ENCODE results near the gene PRKCI.
A peak's percentile ranks its signal among the peaks of the same experiment; 100 is the strongest.
"Not testable (repeated sequence)": the region's sequence is repeated elsewhere in the genome, so short reads cannot be mapped to it uniquely, and the experiment has no call there.

The PRKCI gene

GRCh38 chr3:170222647-170223541 is 670 bp downstream of the PRKCI start:
- peak; percentile 42 for DNase-seq (ENCODE audit: low spot score)

- no peak for DNase-seq (ENCODE audit: low spot score)
These were observed 2.9 kb downstream of the PRKCI start for GRCh38 chr3:170225166-170225565.

- DNase-seq (ENCODE audit: low spot score) = no peak
These were observed 4.3 kb downstream of the PRKCI start for GRCh38 chr3:170226426-170226960.

- DNase-seq (ENCODE audit: low spot score) = no peak
These were observed 6.0 kb downstream of the PRKCI start for GRCh38 chr3:170228093-170228766.

- DNase-seq (ENCODE audit: low spot score) = no peak
These were observed 10.0 kb downstream of the PRKCI start for GRCh38 chr3:170232266-170232665.

GRCh38 chr3:170233530-170233929 is 11.3 kb downstream of the PRKCI start:
- DNase-seq (ENCODE audit: low spot score) = no peak

GRCh38 chr3:170240142-170240541 is 17.9 kb downstream of the PRKCI start:
- no peak for DNase-seq (ENCODE audit: low spot score)

- no peak for DNase-seq (ENCODE audit: low spot score)
These were observed 18.4 kb downstream of the PRKCI start for GRCh38 chr3:170240671-170241070.

GRCh38 chr3:170244576-170244975 is 22.4 kb downstream of the PRKCI start:
- DNase-seq (ENCODE audit: low spot score) = no peak

- no peak for DNase-seq (ENCODE audit: low spot score)
These were observed 25.7 kb downstream of the PRKCI start for GRCh38 chr3:170247875-170248274.

GRCh38 chr3:170256597-170256996 is 34.4 kb downstream of the PRKCI start:
- no peak for DNase-seq (ENCODE audit: low spot score)

- no peak for DNase-seq (ENCODE audit: low spot score)
These were observed 34.9 kb downstream of the PRKCI start for GRCh38 chr3:170257145-170257544.

- DNase-seq (ENCODE audit: low spot score) = no peak
These were observed 35.9 kb downstream of the PRKCI start for GRCh38 chr3:170258105-170258487.

- DNase-seq (ENCODE audit: low spot score) = no peak
These were observed 37.7 kb downstream of the PRKCI start for GRCh38 chr3:170259907-170260306.

GRCh38 chr3:170267793-170268192 is 45.6 kb downstream of the PRKCI start:
- DNase-seq (ENCODE audit: low spot score) = no peak

- not testable (repeated sequence) for DNase-seq (ENCODE audit: low spot score)
These were observed 47.5 kb downstream of the PRKCI start for GRCh38 chr3:170269673-170270254.

- DNase-seq (ENCODE audit: low spot score) = no peak
These were observed 48.2 kb downstream of the PRKCI start for GRCh38 chr3:170270282-170270881.

- DNase-seq (ENCODE audit: low spot score) = no peak
These were observed 52.4 kb downstream of the PRKCI start for GRCh38 chr3:170274641-170275040.

- no peak for DNase-seq (ENCODE audit: low spot score)
These were observed 53.6 kb downstream of the PRKCI start for GRCh38 chr3:170275832-170276231.

GRCh38 chr3:170277311-170277710 is 55.1 kb downstream of the PRKCI start:
- DNase-seq (ENCODE audit: low spot score) = not testable (repeated sequence)

- no peak for DNase-seq (ENCODE audit: low spot score)
These were observed 55.8 kb downstream of the PRKCI start for GRCh38 chr3:170277833-170278580.

- DNase-seq (ENCODE audit: low spot score) = no peak
These were observed 56.4 kb downstream of the PRKCI start for GRCh38 chr3:170278627-170279026.
